SK-N-MC (cell line): ENCODE data around the gene ARHGAP44.

ENCODE experiments used
- DNase-seq: peaks from one replicate; pipeline ENCODE4 v3.0.0-alpha.2; 2011; ENCODE audit warnings: low read depth, low spot score
- H3K27ac ChIP-seq: fragments of 200-600 bp; sonication (generic); 2 replicates; pipeline ENCODE4 v1.5.1; 2016; ENCODE audit warnings: mixed run types
- H3K36me3 ChIP-seq: fragments of 200-600 bp; sonication (generic); 2 replicates; pipeline ENCODE4 v1.6.1; 2017; ENCODE audit warnings: antibody characterized with exemption, low read length, mixed read lengths; ENCODE audit not compliant: insufficient read depth
- H3K4me3 ChIP-seq: fragments of 200-600 bp; sonication (generic); 2 replicates; pipeline ENCODE4 v1.5.1; 2016
- H3K9ac ChIP-seq: fragments of 200-600 bp; sonication (generic); 2 replicates; pipeline ENCODE4 v1.8.0; 2017; ENCODE audit warnings: mixed run types, mixed read lengths; ENCODE audit not compliant: insufficient read length
- H3K9me3 ChIP-seq: fragments of 200-600 bp; sonication (generic); 2 replicates; pipeline ENCODE4 v1.6.1; 2017; ENCODE audit warnings: low read depth, mild to moderate bottlenecking, antibody characterized with exemption, low read length, moderate library complexity, mixed read lengths
- EZH2 ChIP-seq: fragments of 200-600 bp; sonication (generic); IDR thresholded peaks from one replicate; pipeline ENCODE4 v1.6.1; 2017; ENCODE audit warnings: antibody characterized with exemption
- FOXP2 ChIP-seq: optimal IDR thresholded peaks from 2 replicates; pipeline ENCODE3; 2011; ENCODE audit warnings: mild to moderate bottlenecking, moderate library complexity; ENCODE audit not compliant: insufficient read depth; ENCODE audit errors: extremely low read length, control extremely low read depth
- POLR2AphosphoS5 ChIP-seq: IDR thresholded peaks from 2 replicates; pipeline ENCODE4 v1.6.1; 2012; ENCODE audit warnings: mild to moderate bottlenecking, low read depth, low read length, borderline replicate concordance

ARHGAP44 gene

GRCh38 chr17:13030459-13031300 lies 241.4 kb downstream of the ARHGAP44 start:
- no peak for DNase-seq
- TF ChIP-seq POLR2AphosphoS5: no peak
- no peak for TF ChIP-seq FOXP2
- TF ChIP-seq EZH2: no peak
- Histone ChIP-seq H3K27ac (no peak overlapping the region), H3K9me3 (no peaks in the 10 kb centered on the region), H3K9ac (no peak overlapping the region), H3K36me3 (no peaks in the 10 kb centered on the region), H3K4me3 (no peak overlapping the region)

- TF ChIP-seq POLR2AphosphoS5 (no peak), FOXP2 (no peak)
- Histone ChIP-seq H3K9me3 (no peaks in the 10 kb centered on the region), H3K36me3 (no peaks in the 10 kb centered on the region), H3K9ac (no peak overlapping the region), H3K27ac (no peak overlapping the region), H3K4me3 (no peak overlapping the region)
- no peak for DNase-seq
These were observed 242.5 kb downstream of the ARHGAP44 start for GRCh38 chr17:13031718-13032350.

- no peak for DNase-seq
- no peak overlapping the region for H3K27ac ChIP-seq
- H3K9ac ChIP-seq: no peak overlapping the region
- H3K4me3 ChIP-seq: no peak overlapping the region
- no peak for TF ChIP-seq POLR2AphosphoS5
- no peak for TF ChIP-seq FOXP2
- no peak for TF ChIP-seq EZH2
- no peaks in the 10 kb centered on the region for H3K9me3 ChIP-seq
- no peaks in the 10 kb centered on the region for H3K36me3 ChIP-seq
These were observed 246.1 kb downstream of the ARHGAP44 start for GRCh38 chr17:13035420-13035819.

GRCh38 chr17:13036751-13037150 lies 247.5 kb downstream of the ARHGAP44 start:
- no peaks in the 10 kb centered on the region for H3K36me3 ChIP-seq

GRCh38 chr17:13038931-13039665 lies 249.8 kb downstream of the ARHGAP44 start:
- Histone ChIP-seq H3K36me3 (no peaks in the 10 kb centered on the region), H3K9ac (no peak overlapping the region), H3K9me3 (no peaks in the 10 kb centered on the region), H3K27ac (no peak overlapping the region), H3K4me3 (no peak overlapping the region)
- TF ChIP-seq EZH2: no peak
- TF ChIP-seq FOXP2: no peak
- no peak for DNase-seq

More at GRCh38 chr17:13036751-13037150, 247.5 kb downstream of the ARHGAP44 start:
- H3K9ac ChIP-seq: no peak overlapping the region
- DNase-seq: no peak
- no peak overlapping the region for H3K27ac ChIP-seq
- no peak overlapping the region for H3K4me3 ChIP-seq
- no peak for TF ChIP-seq FOXP2
- no peaks in the 10 kb centered on the region for H3K9me3 ChIP-seq
